GM12878 (cell line): ENCODE data around the gene RNF126. TPM values are rescaled to one million over a fixed set of nuclear protein-coding genes. Genes with fewer than 3 reads are reported as not detected.

ENCODE experiments used
- ATAC-seq: fragments of 200-7000 bp; cut with Tn5 transposase; 3 replicates; pipeline ENCODE4 v1.9.1; 2020; ENCODE audit warnings: mild to moderate bottlenecking, moderate library complexity
- BruUV-seq: library from RNA; stranded (reverse); fragments of 400-500 nt; replicated peaks from 2 replicates; lab custom pipeline; 2021; lab: Mats Ljungman, UMichigan
- CTCF ChIA-PET: fragments of 300-600 bp; sonication (Branson Sonifier 250); formaldehyde crosslinking; extraction: SDS; loops from one replicate; lab custom pipeline; 2021; ENCODE audit warnings: inconsistent platforms; lab: Yijun Ruan, JAX
- POLR2A ChIA-PET: fragments of 350-600 bp; formaldehyde crosslinking; extraction: SDS; loops from one replicate; lab custom pipeline; 2021; ENCODE audit warnings: inconsistent platforms; lab: Charles Lee
- RAD21 ChIA-PET: fragments of 300-600 bp; sonication (Branson Sonifier 250); formaldehyde crosslinking; loops from one replicate; lab custom pipeline; 2023; ENCODE audit warnings: antibody characterized with exemption; ENCODE audit not compliant: unreplicated experiment; lab: Charles Lee
- SMC1A ChIA-PET: fragments of 300-600 bp; sonication (Branson Sonifier 250); formaldehyde crosslinking; loops from one replicate; lab custom pipeline; 2023; ENCODE audit not compliant: unreplicated experiment, uncharacterized antibody; lab: Charles Lee
- DNase-seq: peaks from one replicate; pipeline ENCODE4 v3.0.0-alpha.2; 2011; ENCODE audit warnings: low read depth, low spot score
- FAIRE-seq: peaks from 3 replicates; lab custom pipeline; 2011; peaks lifted over from hg19 to GRCh38; lab: Jason Lieb, UNC
- H2AFZ ChIP-seq: 2 replicates; pipeline ENCODE4 v1.6.0; 2011; ENCODE audit warnings: low read depth, low read length, control low read depth; ENCODE audit not compliant: control insufficient read depth
- H3K27ac ChIP-seq: 2 replicates; pipeline ENCODE4 v1.5.1; 2011; ENCODE audit warnings: control low read depth; ENCODE audit not compliant: control insufficient read depth, insufficient read depth
- H3K27me3 ChIP-seq, 2 experiments: replicated peaks in 1 of 2; 2 replicates each; pipeline versions ENCODE4 v1.6.0 to v1.6.1; 2011; ENCODE audit warnings: low read length in 1 of 2; ENCODE audit not compliant: control insufficient read depth in 2 of 2, insufficient read depth in 2 of 2
- H3K36me3 ChIP-seq, 2 experiments: 2 replicates each; pipeline ENCODE4 v1.5.1; 2011; ENCODE audit warnings: low read length in 1 of 2; ENCODE audit not compliant: control insufficient read depth in 2 of 2, insufficient read depth in 2 of 2
- H3K4me1 ChIP-seq: 2 replicates; pipeline ENCODE4 v1.6.1; 2011; ENCODE audit warnings: mild to moderate bottlenecking, low read length, moderate library complexity, mixed read lengths; ENCODE audit not compliant: control insufficient read depth, insufficient read depth
- H3K4me2 ChIP-seq: 2 replicates; pipeline ENCODE4 v1.6.0; 2011; ENCODE audit warnings: control low read depth; ENCODE audit not compliant: control insufficient read depth, insufficient read depth
- H3K4me3 ChIP-seq: fragments of 200-600 bp; sonication (generic); 2 replicates; pipeline ENCODE4 v1.5.1; 2016
- H3K79me2 ChIP-seq: 2 replicates; pipeline ENCODE4 v1.6.0; 2011; ENCODE audit warnings: low read length; ENCODE audit not compliant: control insufficient read depth, insufficient read depth
- H3K9ac ChIP-seq: 2 replicates; pipeline ENCODE4 v1.8.0; 2011; ENCODE audit warnings: low read length, control low read depth, mixed read lengths; ENCODE audit not compliant: control insufficient read depth, insufficient read depth
- H3K9me3 ChIP-seq: replicated peaks from 3 replicates; pipeline ENCODE4 v1.5.1; 2011; ENCODE audit warnings: mild to moderate bottlenecking, low read length; ENCODE audit not compliant: control insufficient read depth, insufficient read depth
- H4K20me1 ChIP-seq: 2 replicates; pipeline ENCODE4 v1.6.0; 2011; ENCODE audit not compliant: control insufficient read depth, insufficient read depth
- BHLHE40 ChIP-seq, 2 experiments: fragments of 450-650 bp in 1 of 2; IDR thresholded peaks; 2 replicates each; pipeline ENCODE4 v1.6.1; 2011 to 2017; ENCODE audit warnings: low read depth in 2 of 2, borderline replicate concordance in 1 of 2, improper control_type of control experiment in 1 of 2, low read length in 1 of 2, mild to moderate bottlenecking in 1 of 2
- CREM ChIP-seq: IDR thresholded peaks from 2 replicates; pipeline ENCODE4 v1.6.1; 2014; ENCODE audit warnings: antibody characterized with exemption, low read depth
- CUX1 ChIP-seq: IDR thresholded peaks from 2 replicates; pipeline ENCODE4 v1.6.1; 2012; ENCODE audit warnings: improper control_type of control experiment, low read depth, low read length; ENCODE audit not compliant: insufficient replicate concordance
- E2F8 ChIP-seq: fragments of 450-650 bp; IDR thresholded peaks from 2 replicates; pipeline ENCODE4 v1.6.1; 2018; ENCODE audit warnings: mild to moderate bottlenecking, low read depth, moderate library complexity; ENCODE audit not compliant: partially characterized antibody
- HDAC6 ChIP-seq: fragments of 200-600 bp; sonication (generic); IDR thresholded peaks from one replicate; pipeline ENCODE4 v1.8.0; 2017; ENCODE audit warnings: antibody characterized with exemption; ENCODE audit not compliant: unreplicated experiment
- HDGF ChIP-seq: fragments of 450-650 bp; IDR thresholded peaks from 2 replicates; pipeline ENCODE4 v1.6.1; 2016; ENCODE audit warnings: antibody characterized with exemption
- NR2C2 ChIP-seq: IDR thresholded peaks from 2 replicates; pipeline ENCODE4 v1.6.1; 2011; ENCODE audit warnings: borderline replicate concordance, low read depth; ENCODE audit not compliant: control insufficient read depth, insufficient read length
- RAD21 ChIP-seq: IDR thresholded peaks from 2 replicates; pipeline ENCODE4 v1.6.1; 2011; ENCODE audit warnings: mild to moderate bottlenecking, low read depth, low read length, moderate library complexity; ENCODE audit not compliant: insufficient read depth
- ZNF622 ChIP-seq: fragments of 450-650 bp; IDR thresholded peaks from 2 replicates; pipeline ENCODE4 v1.6.1; 2017; ENCODE audit warnings: mild to moderate bottlenecking, inconsistent platforms
- WGBS: methylation state at CpG from one replicate; pipeline ENCODE4 v1.1.6; 2016; ENCODE audit warnings: low lambda C conversion rate; ENCODE audit not compliant: insufficient replicate concordance, insufficient coverage; ENCODE audit errors: missing lambda C conversion rate; 5-methylcytosine and 5-hydroxymethylcytosine counted together
- in situ Hi-C: fragments of 300-500 bp; cut with MboI; formaldehyde crosslinking; loops from 9 replicates; pipeline ENCODE4 v1.14.3; 2018; ENCODE audit warnings: mixed read lengths
- intact Hi-C: fragments of 100-400 bp; cut with micrococcal nuclease; formaldehyde crosslinking; loops from one replicate; pipeline ENCODE4 v1.14.2; 2022; ENCODE audit not compliant: unreplicated experiment
- polyA plus RNA-seq, 11 experiments: library from polyadenylated mRNA; depleted of rRNA in 4 of 11; unstranded in 6 of 11; stranded (reverse) in 5 of 11; fragments of >200 nt; fragmentation: Nextera tagmentation in 4 of 11; fragmentation: Illumina TruSeq in 1 of 11; extraction: Ambion mirVana in 4 of 11; extraction: Trizol in 1 of 11; gene quantifications; 1 replicate in 1 of 11; 2 replicates in 10 of 11; pipeline versions ENCODE4 v1.2.1 to v1.2.3, GENCODE V29; 2011 to 2016; ENCODE audit warnings: inconsistent platforms in 2 of 11, missing spikeins in 2 of 11, low read depth in 1 of 11
- total RNA-seq, 4 experiments: library from RNA; depleted of rRNA in 3 of 4; stranded (reverse); fragments of >200 nt in 3 of 4; fragmentation: Illumina TruSeq in 1 of 4; extraction: Trizol in 1 of 4; gene quantifications; 2 replicates each; pipeline versions ENCODE4 v1.2.1 to v1.2.3, GENCODE V29; 2013 to 2021
- TF ChIP-seq, protein P1 (sequence below): fragments of 450-650 bp; IDR thresholded peaks from 2 replicates; pipeline ENCODE4 v1.6.1; 2017; ENCODE audit warnings: borderline replicate concordance
- TF ChIP-seq, protein P2 (sequence below): IDR thresholded peaks from 2 replicates; pipeline ENCODE4 v1.6.1; 2012; ENCODE audit warnings: low read length, inconsistent platforms

Gene RNF126
- total and polyA plus RNA-seq, 10 of the 15 experiments (the other 5 are each of a cell fraction or from before 2014, with no cell fraction given): 0.45 to 100 (median 50.6) TPM

- ATAC-seq: no peak
- WGBS: 92% methylated on average over 21 of the region's 24 CpGs
- Histone ChIP-seq H4K20me1 (peaks cover 8% of the 10 kb centered on the region), H3K9ac (no peak overlapping the region), H3K4me3 (no peak overlapping the region), H3K9me3 (no peaks in the 10 kb centered on the region), H3K27me3 (no peaks in the 10 kb centered on the region), H3K4me1 (no peaks in the 10 kb centered on the region), H3K79me2 (peaks cover 40% of the 10 kb centered on the region), H3K4me2 (no peak overlapping the region), H2AFZ (no peak overlapping the region), H3K36me3 (peaks cover 14 to 50% of the 10 kb centered on the region in 2 experiments), H3K27ac (no peak overlapping the region)
- no peak for FAIRE-seq
- no peak for DNase-seq
- BruUV-seq: no TSS peak
- in situ Hi-C loops (no loop called here), intact Hi-C loops (no loop called here)
- POLR2A ChIA-PET: no interaction called here
- SMC1A ChIA-PET: no interaction called here
- CTCF ChIA-PET: no interaction called here
- RAD21 ChIA-PET: no interaction called here
- TF ChIP-seq CREM (no peak), BHLHE40 (IDR thresholded peaks at IDR 0.05; ENCODE audit: borderline replicate concordance in 1 of 2, low read depth in 2 of 2, low read length in 1 of 2) (no peak), NR2C2 (no peak), RAD21 (no peak), HDGF (no peak), HDAC6 (no peak), E2F8 (no peak), ZNF622 (no peak), CUX1 (no peak)
- TF ChIP-seq, protein P1, sequence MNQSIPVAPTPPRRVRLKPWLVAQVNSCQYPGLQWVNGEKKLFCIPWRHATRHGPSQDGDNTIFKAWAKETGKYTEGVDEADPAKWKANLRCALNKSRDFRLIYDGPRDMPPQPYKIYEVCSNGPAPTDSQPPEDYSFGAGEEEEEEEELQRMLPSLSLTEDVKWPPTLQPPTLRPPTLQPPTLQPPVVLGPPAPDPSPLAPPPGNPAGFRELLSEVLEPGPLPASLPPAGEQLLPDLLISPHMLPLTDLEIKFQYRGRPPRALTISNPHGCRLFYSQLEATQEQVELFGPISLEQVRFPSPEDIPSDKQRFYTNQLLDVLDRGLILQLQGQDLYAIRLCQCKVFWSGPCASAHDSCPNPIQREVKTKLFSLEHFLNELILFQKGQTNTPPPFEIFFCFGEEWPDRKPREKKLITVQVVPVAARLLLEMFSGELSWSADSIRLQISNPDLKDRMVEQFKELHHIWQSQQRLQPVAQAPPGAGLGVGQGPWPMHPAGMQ: no peak
- TF ChIP-seq, protein P2, sequence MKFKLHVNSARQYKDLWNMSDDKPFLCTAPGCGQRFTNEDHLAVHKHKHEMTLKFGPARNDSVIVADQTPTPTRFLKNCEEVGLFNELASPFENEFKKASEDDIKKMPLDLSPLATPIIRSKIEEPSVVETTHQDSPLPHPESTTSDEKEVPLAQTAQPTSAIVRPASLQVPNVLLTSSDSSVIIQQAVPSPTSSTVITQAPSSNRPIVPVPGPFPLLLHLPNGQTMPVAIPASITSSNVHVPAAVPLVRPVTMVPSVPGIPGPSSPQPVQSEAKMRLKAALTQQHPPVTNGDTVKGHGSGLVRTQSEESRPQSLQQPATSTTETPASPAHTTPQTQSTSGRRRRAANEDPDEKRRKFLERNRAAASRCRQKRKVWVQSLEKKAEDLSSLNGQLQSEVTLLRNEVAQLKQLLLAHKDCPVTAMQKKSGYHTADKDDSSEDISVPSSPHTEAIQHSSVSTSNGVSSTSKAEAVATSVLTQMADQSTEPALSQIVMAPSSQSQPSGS: no peak
Observed at GRCh38 chr19:651991-652390, 11.0 kb downstream of the RNF126 start.
